Left kidney (tissue), 8 donors: Measurements from ENCODE around the gene DBET. TPM values are rescaled to one million over a fixed set of nuclear protein-coding genes. Genes with fewer than 3 reads are reported as not detected.
"Not testable (repeated sequence)": the region's sequence is repeated elsewhere in the genome, so short reads cannot be mapped to it uniquely, and the experiment has no call there.

Experiments
- DNase-seq: peaks from one replicate; pipeline ENCODE4 v3.0.0-alpha.2; 2013
- long read RNA-seq, 8 donors: transcript quantifications; one replicate each; lab custom pipeline, GENCODE V29; 2026
- polyA plus RNA-seq: library from polyadenylated mRNA; unstranded; fragments of 120-200 nt; gene quantifications from one replicate; pipeline ENCODE4 v1.2.1, GENCODE V29; 2013; ENCODE audit not compliant: insufficient read length

DBET gene
- not detected for polyA plus RNA-seq
- long read RNA-seq, donor 1: 0 reads
- long read RNA-seq, donor 2: 0 reads
- long read RNA-seq, donor 3: 0 reads
- long read RNA-seq, donor 4: 0 reads
- long read RNA-seq, donor 5: 0 reads
- long read RNA-seq, donor 6: 0 reads
- long read RNA-seq, donor 7: 0 reads
- long read RNA-seq, donor 8: 0 reads

- DNase-seq: not testable (repeated sequence)
Observed at GRCh38 chr4:190064342-190064741, at the start of gene DBET. Gene DBET (plus strand): TSS chr4:190064502.

GRCh38 chr4:190014771-190015537 lies 49.3 kb upstream of the DBET start:
- DNase-seq: no peak

- no peak for DNase-seq
Observed at GRCh38 chr4:190015538-190016368, 48.5 kb upstream of the DBET start.

DNA sequence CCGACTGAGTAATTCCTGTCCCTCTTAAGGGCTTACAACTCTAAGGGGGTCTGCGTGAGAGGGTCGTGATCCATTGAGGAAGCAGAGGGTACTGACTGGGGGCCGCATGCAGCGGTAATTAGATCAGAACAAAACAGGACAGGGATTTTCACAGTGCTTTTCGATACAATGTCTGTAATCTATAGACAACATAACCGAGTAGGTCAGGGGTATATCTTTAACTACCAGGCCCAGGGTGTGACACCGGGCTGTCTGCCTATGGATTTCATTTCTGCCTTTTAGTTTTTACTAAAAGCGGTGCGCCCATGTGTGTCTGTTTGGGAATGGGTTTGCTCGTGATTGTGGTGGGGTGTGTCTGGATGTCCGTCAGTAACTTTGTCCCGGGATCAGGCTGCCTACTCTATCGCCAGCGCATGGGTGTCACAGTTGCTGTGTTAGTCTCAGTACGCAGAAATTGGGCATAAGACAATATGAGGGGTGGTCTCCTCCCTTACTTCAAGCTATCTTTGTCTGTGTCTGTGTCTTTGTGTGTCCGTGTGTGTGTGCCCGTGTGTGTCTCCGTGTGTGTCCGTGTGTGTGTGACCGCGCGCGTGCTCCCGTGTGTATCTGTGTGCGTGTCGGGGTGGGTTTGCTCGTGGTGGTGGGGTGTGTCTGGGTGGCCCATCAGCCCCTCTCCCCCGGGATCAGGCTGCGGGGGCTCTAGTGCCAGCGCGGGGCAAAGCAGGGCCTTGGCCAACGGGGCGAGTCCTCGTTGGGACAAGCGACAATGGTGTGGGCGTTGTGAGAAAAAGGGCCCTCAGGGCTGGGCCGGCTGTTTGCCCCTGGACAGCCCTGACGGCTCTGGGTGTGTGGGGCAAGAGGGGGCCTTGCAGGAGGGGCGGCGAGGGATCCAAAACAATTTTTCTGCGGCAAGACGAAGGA lies 47.7 kb upstream of the DBET start:
- DNase-seq: no peak

DNA sequence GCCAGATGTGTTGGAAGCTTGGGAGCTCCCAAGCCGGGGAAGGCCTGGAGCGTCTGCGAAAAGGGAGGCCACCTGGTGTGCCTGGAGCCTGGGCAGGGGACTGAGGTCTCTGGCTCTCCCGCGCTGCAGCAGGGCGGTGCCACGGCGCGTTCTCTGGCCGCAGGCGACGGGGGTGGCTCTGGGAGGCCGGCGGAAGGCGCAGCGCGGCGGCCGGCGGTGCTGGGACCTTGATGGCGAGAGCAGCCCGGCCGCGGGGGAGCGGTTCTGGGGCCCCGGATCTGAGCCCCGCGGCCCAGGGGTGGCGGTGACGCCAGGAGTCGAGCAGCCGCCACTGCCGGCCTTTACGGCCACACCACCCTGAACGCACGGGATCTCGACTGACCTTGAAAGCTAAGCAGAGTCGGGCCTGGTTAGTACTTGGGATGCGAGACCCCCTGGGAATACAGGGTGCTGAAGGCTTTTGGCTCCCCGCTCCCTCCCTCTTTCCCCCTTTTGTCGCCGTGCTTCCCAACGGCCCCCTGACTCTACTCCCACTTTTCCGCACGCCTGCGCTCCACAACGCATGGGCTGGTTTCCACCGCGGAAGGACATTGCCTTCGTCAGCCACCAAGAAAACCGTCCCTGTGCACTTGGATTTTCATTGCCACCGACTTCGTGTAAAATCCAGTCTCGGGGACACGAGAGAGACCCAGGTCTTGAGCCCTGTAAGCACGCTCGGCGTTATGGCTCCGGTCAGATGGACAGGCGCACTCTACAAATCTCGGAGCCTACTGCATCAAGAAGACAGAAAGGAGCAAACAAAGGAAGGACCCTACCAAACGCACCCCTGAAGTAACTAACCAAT lies 46.7 kb upstream of the DBET start:
- no peak for DNase-seq

DNA sequence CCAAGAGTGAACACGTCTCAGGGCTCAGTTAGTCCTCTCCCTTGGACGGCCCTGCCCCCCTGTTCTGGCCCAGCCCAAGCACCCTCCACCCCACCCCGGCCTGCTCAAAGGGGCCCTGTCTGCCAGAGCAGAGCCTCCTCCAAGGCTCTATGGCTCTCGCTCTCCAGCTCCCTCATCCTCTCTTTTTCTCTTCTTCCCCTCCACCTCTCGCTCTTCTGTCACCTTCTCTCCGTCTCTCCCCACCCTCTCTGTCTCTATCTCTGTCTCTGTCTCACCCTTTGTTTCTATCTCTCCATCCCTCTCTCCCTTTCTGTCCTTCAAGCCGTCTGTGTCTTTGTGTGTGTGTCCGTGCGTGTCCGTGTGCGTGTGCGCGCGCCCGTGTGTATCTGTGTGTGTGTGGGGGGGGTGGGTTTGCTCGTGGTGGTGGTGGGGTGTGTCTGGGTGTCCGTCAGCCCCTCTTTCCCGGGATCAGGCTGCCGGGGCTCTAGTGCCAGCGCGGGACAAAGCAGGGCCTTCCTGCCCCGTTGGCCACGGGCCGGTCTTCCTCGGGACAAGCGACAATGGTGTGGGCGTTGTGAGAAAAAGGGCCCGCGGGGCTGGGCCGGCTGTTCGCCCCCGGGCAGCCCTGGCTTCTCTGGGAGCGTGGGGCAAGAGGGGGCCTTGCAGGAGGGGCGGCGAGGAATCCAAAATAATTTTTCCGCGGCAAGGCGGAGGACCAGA lies 45.9 kb upstream of the DBET start:
- no peak for DNase-seq

DNA sequence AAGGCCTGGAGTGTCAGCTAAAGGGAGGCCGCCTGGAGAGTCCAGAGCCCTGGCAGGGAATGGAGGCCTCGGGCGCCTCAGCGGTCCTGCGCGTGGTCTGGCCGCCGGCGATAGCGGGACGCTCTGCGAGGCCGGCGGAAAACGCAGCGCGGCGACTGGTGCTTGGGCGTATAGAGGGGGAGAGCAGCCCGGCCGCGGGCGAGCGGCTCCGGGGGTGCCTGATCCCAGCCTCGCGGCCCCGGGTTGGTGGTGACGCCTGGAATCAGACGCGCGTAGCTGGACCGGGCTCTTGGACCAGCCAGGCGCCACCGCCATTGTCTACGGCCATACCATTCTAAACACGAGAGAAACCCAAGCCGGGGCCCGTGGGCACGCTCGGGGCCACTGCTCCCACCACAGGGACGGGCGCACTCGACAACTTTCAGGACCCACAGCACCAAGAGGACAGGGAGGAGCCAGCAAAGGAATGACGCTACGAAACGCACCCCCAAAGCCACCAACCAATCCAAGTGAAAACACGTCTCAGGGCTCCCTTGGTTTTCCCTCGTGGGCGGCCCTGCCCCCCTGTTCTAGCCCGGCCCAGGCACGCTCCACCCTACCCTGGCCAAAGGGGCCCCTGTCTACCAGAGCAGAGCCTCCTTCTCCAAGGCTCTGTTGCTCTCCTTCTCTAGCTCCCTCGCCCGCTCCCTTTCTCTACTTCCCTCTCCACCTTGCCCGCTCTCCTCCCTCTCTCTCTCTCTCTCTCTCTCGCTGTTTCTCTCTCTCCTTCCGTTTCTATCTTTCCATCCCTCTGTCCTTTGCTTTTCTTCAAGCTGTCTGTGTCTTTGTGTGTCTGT lies 45.1 kb upstream of the DBET start:
- DNase-seq: no peak

DNA sequence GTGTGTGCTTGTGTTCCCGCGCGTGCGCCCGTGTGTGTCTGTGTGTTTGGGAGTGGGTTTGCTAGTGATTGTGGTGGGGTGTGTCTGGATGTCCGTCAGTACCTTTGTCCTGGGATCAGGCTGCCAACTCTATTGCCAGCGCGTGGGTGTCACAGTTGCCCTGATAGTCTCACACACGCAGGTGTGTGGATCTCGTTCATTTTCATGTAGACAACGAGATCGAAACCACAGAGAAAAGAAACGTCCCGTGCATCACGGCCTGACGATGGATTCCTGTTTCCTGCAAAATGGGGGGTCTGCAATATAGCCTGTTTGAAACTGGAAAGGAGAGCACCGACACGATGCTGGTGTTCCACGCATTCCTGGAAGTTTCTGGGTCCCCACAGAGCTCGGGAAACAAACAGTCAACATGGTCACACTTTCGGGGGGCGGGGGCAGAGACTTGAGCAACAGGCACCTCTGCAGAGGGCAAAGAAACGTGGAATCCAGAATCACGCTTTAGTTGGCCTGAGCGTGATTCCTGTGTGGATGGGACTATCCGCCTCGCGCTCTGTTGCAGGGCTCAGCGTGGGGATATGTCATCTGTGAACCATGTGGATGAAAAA lies 44.3 kb upstream of the DBET start:
- DNase-seq: not testable (repeated sequence)

- DNase-seq: no peak
Observed at GRCh38 chr4:190020790-190021717, 43.2 kb upstream of the DBET start.

DNA sequence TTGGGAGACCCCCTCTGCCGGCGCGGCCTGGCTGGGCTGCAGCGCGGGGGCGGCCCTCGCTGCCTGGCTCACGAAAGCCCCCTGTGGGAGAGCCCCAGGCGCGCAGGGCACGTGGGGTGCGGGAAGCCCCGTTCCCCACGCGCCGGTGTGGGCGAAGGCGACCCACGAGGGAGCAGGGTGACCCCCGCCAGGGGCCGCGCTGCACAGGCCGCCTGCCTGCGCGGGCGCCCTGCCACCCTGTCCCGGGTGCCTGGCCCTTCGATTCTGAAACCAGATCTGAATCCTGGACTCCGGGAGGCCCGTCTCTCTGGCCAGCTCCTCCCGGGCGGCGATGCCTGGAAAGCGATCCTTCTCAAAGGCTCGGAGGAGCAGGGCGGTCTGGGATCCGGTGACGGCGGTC lies 42.3 kb upstream of the DBET start:
- DNase-seq: not testable (repeated sequence)

DNA sequence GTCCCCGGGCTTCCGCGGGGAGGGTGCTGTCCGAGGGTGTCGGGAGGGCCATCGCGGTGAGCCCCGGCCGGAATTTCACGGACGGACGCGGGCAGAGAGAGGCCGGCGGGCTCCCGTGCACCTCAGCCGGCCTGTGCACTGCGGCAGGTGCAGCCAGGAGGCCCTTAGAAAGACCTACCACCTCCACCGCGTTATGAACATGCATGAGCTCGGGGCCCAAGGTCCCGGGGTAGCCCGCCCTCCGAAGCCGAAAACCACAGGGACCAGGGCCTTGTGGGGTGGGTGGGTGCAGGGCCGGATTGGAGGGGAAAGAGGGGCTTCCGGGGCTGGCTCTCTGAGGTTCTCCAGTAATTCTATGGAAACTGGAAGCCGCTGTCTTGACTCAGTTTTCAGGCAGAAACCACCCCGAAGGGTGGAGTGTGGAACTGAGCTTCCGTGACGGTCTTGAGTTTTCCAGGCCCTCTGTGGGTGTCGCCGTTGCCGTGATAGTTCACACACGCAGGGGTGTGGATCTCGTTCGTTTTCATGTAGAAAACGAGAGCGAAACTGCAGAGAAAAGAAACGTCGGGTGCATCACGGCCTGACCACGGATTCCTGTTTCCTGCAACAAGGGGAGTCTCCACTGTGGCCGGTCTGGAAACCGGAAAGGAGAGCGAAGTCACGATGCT lies 41.6 kb upstream of the DBET start:
- not testable (repeated sequence) for DNase-seq

- not testable (repeated sequence) for DNase-seq
Observed at GRCh38 chr4:190027156-190027555, 37.1 kb upstream of the DBET start, which contains the start of gene FRG2. Gene FRG2 (minus strand): TSS chr4:190027256. CDS start chr4:190027204, 52 bp downstream.

GRCh38 chr4:190031264-190031663 lies 33.0 kb upstream of the DBET start:
- DNase-seq: not testable (repeated sequence)

GRCh38 chr4:190037704-190038388 lies 26.5 kb upstream of the DBET start:
- DNase-seq: not testable (repeated sequence)

GRCh38 chr4:190040873-190041272 lies 23.4 kb upstream of the DBET start:
- DNase-seq: not testable (repeated sequence)

DNA sequence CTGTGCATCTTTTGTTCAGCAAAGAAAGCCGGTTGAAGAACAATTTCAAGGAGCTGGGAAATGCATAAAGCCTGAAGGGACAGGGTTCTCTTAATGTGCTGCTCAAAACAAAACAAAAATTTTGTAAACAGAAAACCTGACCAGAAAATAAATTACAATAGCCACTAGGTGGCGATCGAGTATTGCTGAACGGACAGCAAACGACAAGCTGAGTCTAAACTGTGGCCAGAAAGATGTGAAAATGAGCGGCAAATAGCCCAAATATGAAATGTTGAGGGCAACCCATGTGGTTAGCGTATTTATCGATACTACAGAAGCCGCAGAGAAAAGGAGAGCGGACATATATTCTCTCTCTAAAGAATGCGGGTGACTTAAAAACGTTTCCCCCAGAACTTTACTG lies 16.7 kb upstream of the DBET start:
- not testable (repeated sequence) for DNase-seq
